ENCODE data around the gene ASPG. TPM values are rescaled to one million over a fixed set of nuclear protein-coding genes. Genes with fewer than 3 reads are reported as not detected.
A peak's percentile ranks its signal among the peaks of the same experiment; 100 is the strongest.

The ASPG gene
- total and polyA plus RNA-seq, 12 donors: 2.8 to 32.0 (median 13.2) TPM

DNA sequence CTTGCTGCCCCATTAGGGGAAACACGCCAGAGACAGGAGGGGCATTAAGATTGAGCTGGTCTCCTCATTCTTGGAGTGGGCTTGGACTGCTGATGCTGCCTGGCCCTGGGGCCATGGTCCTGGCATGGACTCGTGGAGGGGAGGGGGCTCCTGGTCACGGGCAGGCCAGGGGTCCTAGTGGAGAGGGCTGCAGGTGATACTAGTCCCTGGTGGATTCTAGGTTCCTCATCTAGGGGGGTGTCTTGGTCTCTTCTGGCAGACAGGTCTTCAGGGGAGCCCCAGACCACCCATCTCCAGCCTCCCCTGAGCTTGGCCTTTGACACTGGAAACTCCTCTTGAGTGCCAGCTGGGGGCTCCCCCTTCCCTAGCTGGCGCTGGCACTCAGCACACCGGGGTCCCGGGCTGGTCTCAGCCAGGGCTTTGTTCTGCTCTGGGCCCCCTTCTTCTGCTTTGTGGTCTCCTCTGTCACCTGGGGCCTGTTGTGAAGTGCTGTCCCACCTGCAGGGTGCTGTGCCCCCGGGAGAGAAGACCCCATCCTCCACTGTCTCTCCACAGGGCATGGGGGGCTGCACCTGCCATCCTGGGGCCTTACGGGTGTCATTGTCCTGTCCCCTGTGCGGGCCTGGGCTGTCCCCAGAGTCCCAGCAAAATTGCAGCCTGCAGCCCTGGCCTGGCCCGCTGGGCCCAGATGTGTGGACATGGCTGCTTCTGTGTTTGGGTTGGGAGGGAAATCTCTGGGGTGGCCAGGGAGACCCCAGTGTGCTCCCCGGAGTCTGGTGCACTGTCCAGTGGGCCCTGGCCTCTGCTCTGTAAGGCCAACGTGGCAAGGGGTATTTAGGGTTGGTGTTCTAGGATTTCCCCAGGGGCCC, 55.2 kb downstream of the ASPG start:
- Histone ChIP-seq H3K27me3 (peaks cover 6 to 52% (median 27%) of the 10 kb centered on the region in 7 donors), H3K27ac (peak overlapping the region in 6 of 10 donors; percentile 44 to 90 (median 88))
- TF ChIP-seq, protein P1, sequence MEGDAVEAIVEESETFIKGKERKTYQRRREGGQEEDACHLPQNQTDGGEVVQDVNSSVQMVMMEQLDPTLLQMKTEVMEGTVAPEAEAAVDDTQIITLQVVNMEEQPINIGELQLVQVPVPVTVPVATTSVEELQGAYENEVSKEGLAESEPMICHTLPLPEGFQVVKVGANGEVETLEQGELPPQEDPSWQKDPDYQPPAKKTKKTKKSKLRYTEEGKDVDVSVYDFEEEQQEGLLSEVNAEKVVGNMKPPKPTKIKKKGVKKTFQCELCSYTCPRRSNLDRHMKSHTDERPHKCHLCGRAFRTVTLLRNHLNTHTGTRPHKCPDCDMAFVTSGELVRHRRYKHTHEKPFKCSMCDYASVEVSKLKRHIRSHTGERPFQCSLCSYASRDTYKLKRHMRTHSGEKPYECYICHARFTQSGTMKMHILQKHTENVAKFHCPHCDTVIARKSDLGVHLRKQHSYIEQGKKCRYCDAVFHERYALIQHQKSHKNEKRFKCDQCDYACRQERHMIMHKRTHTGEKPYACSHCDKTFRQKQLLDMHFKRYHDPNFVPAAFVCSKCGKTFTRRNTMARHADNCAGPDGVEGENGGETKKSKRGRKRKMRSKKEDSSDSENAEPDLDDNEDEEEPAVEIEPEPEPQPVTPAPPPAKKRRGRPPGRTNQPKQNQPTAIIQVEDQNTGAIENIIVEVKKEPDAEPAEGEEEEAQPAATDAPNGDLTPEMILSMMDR (IDR thresholded peaks at IDR 0.05): no peak

DNA sequence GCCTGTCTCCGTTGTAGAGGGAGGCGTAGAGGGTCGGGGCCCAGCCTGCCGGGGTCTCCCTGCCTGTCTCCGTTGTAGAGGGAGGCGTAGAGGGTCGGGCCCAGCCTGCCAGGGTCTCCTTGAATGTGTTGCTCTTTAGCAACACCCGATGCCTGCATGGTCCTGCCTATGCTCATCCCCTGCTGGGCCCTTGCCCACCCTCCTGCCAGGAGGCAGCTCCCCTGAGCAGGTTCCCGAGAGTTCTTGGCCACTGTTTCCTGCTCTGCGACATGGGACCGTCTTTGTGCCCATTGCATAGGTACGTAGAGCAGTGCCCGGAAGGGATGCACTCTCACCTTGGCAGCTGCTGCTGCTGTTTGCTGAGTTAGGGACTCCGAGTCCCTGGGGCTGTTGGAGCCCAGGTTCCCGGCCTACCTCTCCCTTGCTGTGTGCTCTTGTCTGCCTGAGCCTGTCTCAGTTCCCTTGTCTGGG, 56.2 kb downstream of the ASPG start:
- H3K27me3 ChIP-seq: peaks cover 0 to 44% (median 21%) of the 10 kb centered on the region in 7 donors
- TF ChIP-seq, protein P1 (IDR thresholded peaks at IDR 0.05): no peak
- ATAC-seq (no peak), DNase-seq (peak in 1 of 2 donors; percentile 10)
- intact Hi-C loops (cut with DNase I): loop anchor here in 2 of 10 donors (5.0 kb wide), 1 partner anchor 46 kb away; no protein-coding TSS in a partner anchor
- H3K27ac ChIP-seq: no peak overlapping the region
- 88% methylated on average over 14 to 15 of the region's 15 CpGs for WGBS, 2 donors
- peaks cover 13 to 66% (median 30%) of the 10 kb centered on the region in 9 donors for H3K4me1 ChIP-seq
- H3K4me3 ChIP-seq: no peak overlapping the region
- H3K36me3 ChIP-seq: no peaks in the 10 kb centered on the region
- no peaks in the 10 kb centered on the region for H3K9me3 ChIP-seq

More for the DNA sequence above, 55.2 kb downstream of the ASPG start:
- Histone ChIP-seq H3K4me1 (peaks cover 15 to 63% (median 36%) of the 10 kb centered on the region in 9 donors), H3K36me3 (no peaks in the 10 kb centered on the region), H3K9me3 (no peaks in the 10 kb centered on the region), H3K4me3 (peak overlapping the region in 9 of 10 donors; percentile 56 to 72 (median 64))
- no peak for ATAC-seq
- WGBS, 2 donors: 86 to 90% methylated on average over 12 of the region's 12 CpGs
- intact Hi-C loops (cut with DNase I): loop anchor here in 2 of 10 donors (5.0 kb wide), 1 partner anchor 47 kb away; no protein-coding TSS in a partner anchor
- peak in 1 of 2 donors; percentile 7 for DNase-seq

DNA sequence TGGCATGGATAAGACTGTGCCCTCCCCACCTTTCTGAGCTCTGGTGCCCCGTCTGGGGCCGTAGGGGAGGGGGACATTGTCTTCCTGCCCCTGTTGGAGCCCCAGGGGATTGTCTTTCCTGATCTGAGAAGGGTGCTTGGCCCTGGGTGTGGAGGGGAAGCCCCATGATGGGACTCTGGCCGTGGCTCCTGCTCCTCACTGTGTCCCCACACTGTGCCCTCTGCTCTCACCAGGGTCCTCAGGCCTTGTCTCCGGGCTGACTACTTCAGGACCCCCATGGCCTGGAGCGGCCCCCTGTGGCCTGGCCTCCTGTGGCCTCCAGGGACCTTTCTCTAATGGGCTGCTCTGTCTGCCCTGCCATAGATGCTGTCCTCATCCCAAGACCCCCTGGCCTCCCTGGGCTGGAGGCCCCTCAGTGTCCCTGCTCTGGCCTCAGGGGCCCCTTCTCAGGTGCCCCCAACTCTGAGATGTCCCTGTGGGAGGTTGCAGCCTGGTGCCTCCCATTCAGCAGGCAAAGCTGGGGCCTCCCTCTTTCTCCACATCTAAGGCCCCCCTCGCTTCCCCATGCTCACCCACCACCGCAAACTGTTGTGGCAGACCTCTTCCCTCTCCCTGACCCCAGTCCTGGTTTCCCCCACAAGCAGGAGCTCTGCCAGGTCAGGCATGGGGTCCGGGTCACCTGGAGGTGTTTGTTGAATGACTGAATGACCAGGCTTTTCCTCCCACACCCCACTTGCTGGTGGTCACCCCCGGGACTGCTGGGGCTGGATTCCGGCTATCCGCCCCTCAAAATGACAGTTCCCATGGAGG, 56.8 kb downstream of the ASPG start:
- Histone ChIP-seq H3K27me3 (peaks cover 0 to 37% (median 14%) of the 10 kb centered on the region in 7 donors), H3K36me3 (no peaks in the 10 kb centered on the region), H3K4me3 (no peak overlapping the region), H3K9me3 (no peaks in the 10 kb centered on the region), H3K4me1 (peaks cover 6 to 66% (median 29%) of the 10 kb centered on the region in 9 donors), H3K27ac (no peak overlapping the region)
- DNase-seq (no peak), ATAC-seq (no peak)
- TF ChIP-seq, protein P1 (IDR thresholded peaks at IDR 0.05): no peak
- intact Hi-C loops (cut with DNase I): loop anchor here in 2 of 10 donors (5.0 kb wide), 1 partner anchor 45 kb away; no protein-coding TSS in a partner anchor
- WGBS, 2 donors: 82 to 85% methylated on average over 11 of the region's 11 CpGs

Data from heart right ventricle (tissue), 16 donors.